ACC112 (cell line): ENCODE results near the gene UBR7.
"Not testable (repeated sequence)": the region's sequence is repeated elsewhere in the genome, so short reads cannot be mapped to it uniquely, and the experiment has no call there.

Experiments
- H2AFZ ChIP-seq: fragments of 200-600 bp; sonication (generic); one replicate; pipeline ENCODE4 v1.6.0; 2017; ENCODE audit warnings: antibody characterized with exemption, low read length; ENCODE audit not compliant: unreplicated experiment
- H3K27ac ChIP-seq: fragments of 200-600 bp; sonication (generic); 2 replicates; pipeline ENCODE4 v1.5.1; 2014; ENCODE audit warnings: low read depth, mild to moderate bottlenecking, antibody characterized with exemption, low read length, moderate library complexity
- H3K27me3 ChIP-seq: fragments of 200-600 bp; sonication (generic); 2 replicates; pipeline ENCODE4 v1.6.1; 2014; ENCODE audit warnings: mild to moderate bottlenecking, antibody characterized with exemption, low read length, moderate library complexity, mixed read lengths; ENCODE audit not compliant: insufficient read depth
- H3K36me3 ChIP-seq: fragments of 200-600 bp; sonication (generic); 2 replicates; pipeline ENCODE4 v1.6.1; 2016; ENCODE audit warnings: mild to moderate bottlenecking, antibody characterized with exemption, low read length, moderate library complexity, mixed read lengths; ENCODE audit not compliant: insufficient read depth
- H3K4me1 ChIP-seq: fragments of 200-600 bp; sonication (generic); one replicate; pipeline ENCODE4 v1.6.1; 2016; ENCODE audit warnings: low read length, mixed read lengths; ENCODE audit not compliant: insufficient read depth, unreplicated experiment, control insufficient read depth
- H3K4me3 ChIP-seq: fragments of 200-600 bp; sonication (generic); 2 replicates; pipeline ENCODE4 v1.5.1; 2014; ENCODE audit warnings: mild to moderate bottlenecking, low read depth, low read length
- H3K79me2 ChIP-seq: fragments of 200-600 bp; sonication (generic); one replicate; pipeline ENCODE4 v1.6.0; 2016; ENCODE audit warnings: low read length; ENCODE audit not compliant: control insufficient read depth, unreplicated experiment, insufficient read depth

The UBR7 gene

GRCh38 chr14:93230539-93230938, 23.5 kb downstream of the UBR7 start:
- Histone ChIP-seq H3K27ac (no peak overlapping the region), H2AFZ (no peak overlapping the region), H3K4me3 (no peak overlapping the region), H3K79me2 (no peaks in the 10 kb centered on the region), H3K4me1 (no peaks in the 10 kb centered on the region), H3K27me3 (no peaks in the 10 kb centered on the region), H3K36me3 (peaks cover 20% of the 10 kb centered on the region; the same call in 1 of the 2 replicates)

- H3K4me3 ChIP-seq = peak overlapping the region; percentile 85
Measured at GRCh38 chr14:93231129-93231979, 24.3 kb downstream of the UBR7 start.

GRCh38 chr14:93232159-93232558, 25.1 kb downstream of the UBR7 start:
- Histone ChIP-seq H2AFZ (peak overlapping the region; percentile 75), H3K27ac (no peak overlapping the region), H3K4me3 (peak overlapping the region; percentile 85), H3K36me3 (peaks cover 16% of the 10 kb centered on the region; the same call in 1 of the 2 replicates), H3K27me3 (no peaks in the 10 kb centered on the region), H3K4me1 (no peaks in the 10 kb centered on the region), H3K79me2 (no peaks in the 10 kb centered on the region)

More at GRCh38 chr14:93231129-93231979, 24.3 kb downstream of the UBR7 start:
- no peaks in the 10 kb centered on the region for H3K79me2 ChIP-seq
- peak overlapping the region; percentile 21; the same call in 1 of the 2 replicates for H3K27ac ChIP-seq
- H3K27me3 ChIP-seq = no peaks in the 10 kb centered on the region
- H3K36me3 ChIP-seq = peaks cover 20% of the 10 kb centered on the region; the same call in 1 of the 2 replicates
- no peaks in the 10 kb centered on the region for H3K4me1 ChIP-seq
- H2AFZ ChIP-seq = peak overlapping the region; percentile 95

GRCh38 chr14:93233078-93233477, 26.0 kb downstream of the UBR7 start:
- H3K4me1 ChIP-seq, H3K79me2 ChIP-seq, H2AFZ ChIP-seq, H3K27ac ChIP-seq, H3K4me3 ChIP-seq, H3K36me3 ChIP-seq, H3K27me3 ChIP-seq: not testable (repeated sequence)

- Histone ChIP-seq H3K4me1 (no peaks in the 10 kb centered on the region), H3K27ac (peak overlapping the region; percentile 31; the same call in 1 of the 2 replicates), H3K27me3 (no peaks in the 10 kb centered on the region), H3K4me3 (no peak overlapping the region), H2AFZ (peak overlapping the region; percentile 7), H3K36me3 (0 out of 2 replicates have a peak, but pooled peaks cover 2% of the 10 kb centered on the region), H3K79me2 (no peaks in the 10 kb centered on the region)
Measured at GRCh38 chr14:93234798-93235197, 27.7 kb downstream of the UBR7 start.

GRCh38 chr14:93239869-93240677, 33.0 kb downstream of the UBR7 start:
- H3K79me2 ChIP-seq = no peaks in the 10 kb centered on the region
- H3K4me1 ChIP-seq = peaks cover 10% of the 10 kb centered on the region
- H2AFZ ChIP-seq = no peak overlapping the region
- no peak overlapping the region for H3K4me3 ChIP-seq
- H3K27me3 ChIP-seq = no peaks in the 10 kb centered on the region
- peaks cover 4% of the 10 kb centered on the region for H3K36me3 ChIP-seq
- peak overlapping the region; percentile 20; the same call in 1 of the 2 replicates for H3K27ac ChIP-seq

- Histone ChIP-seq H3K27me3 (no peaks in the 10 kb centered on the region), H3K79me2 (no peaks in the 10 kb centered on the region), H3K4me1 (peaks cover 10% of the 10 kb centered on the region), H2AFZ (no peak overlapping the region), H3K4me3 (no peak overlapping the region), H3K36me3 (peaks cover 9% of the 10 kb centered on the region), H3K27ac (peak overlapping the region; percentile 20; the same call in 1 of the 2 replicates)
Measured at GRCh38 chr14:93240678-93241000, 33.6 kb downstream of the UBR7 start.

GRCh38 chr14:93245764-93246420, 38.8 kb downstream of the UBR7 start:
- Histone ChIP-seq H3K27ac (no peak overlapping the region), H2AFZ (no peak overlapping the region), H3K36me3 (peaks cover 26% of the 10 kb centered on the region), H3K79me2 (no peaks in the 10 kb centered on the region), H3K4me3 (no peak overlapping the region), H3K4me1 (peaks cover 4% of the 10 kb centered on the region), H3K27me3 (no peaks in the 10 kb centered on the region)

- peaks cover 3% of the 10 kb centered on the region for H3K4me1 ChIP-seq
- H3K79me2 ChIP-seq = no peaks in the 10 kb centered on the region
- peaks cover 28% of the 10 kb centered on the region for H3K36me3 ChIP-seq
- H3K27me3 ChIP-seq = no peaks in the 10 kb centered on the region
- H3K27ac ChIP-seq = no peak overlapping the region
- no peak overlapping the region for H2AFZ ChIP-seq
- no peak overlapping the region for H3K4me3 ChIP-seq
Measured at GRCh38 chr14:93246534-93246933, 39.5 kb downstream of the UBR7 start.

- Histone ChIP-seq H3K36me3 (peaks cover 37% of the 10 kb centered on the region), H3K4me3 (no peak overlapping the region), H3K79me2 (no peaks in the 10 kb centered on the region), H3K27ac (no peak overlapping the region), H2AFZ (no peak overlapping the region), H3K4me1 (peaks cover 3% of the 10 kb centered on the region), H3K27me3 (no peaks in the 10 kb centered on the region)
Measured at GRCh38 chr14:93249128-93249831, 42.2 kb downstream of the UBR7 start.
